Measurements from ENCODE around the gene SCLT1.

Gene SCLT1

GRCh38 chr4:128862608-128863311, 230.6 kb downstream of the SCLT1 start:
- H3K4me3 ChIP-seq (ENCODE audit: low read depth, low read length), result no peak overlapping the region
- no peak for TF ChIP-seq CTCF (conservative IDR thresholded peaks at IDR 0.05; ENCODE audit: low read depth, low read length)
- DNase-seq (ENCODE audit: low read depth), result peak; percentile 23

- DNase-seq (ENCODE audit: low read depth), result no peak
- no peak overlapping the region for H3K4me3 ChIP-seq (ENCODE audit: low read depth, low read length)
- TF ChIP-seq CTCF (conservative IDR thresholded peaks at IDR 0.05; ENCODE audit: low read depth, low read length), result no peak
Observed at GRCh38 chr4:128861856-128862518, 231.4 kb downstream of the SCLT1 start.

GRCh38 chr4:128859887-128860677, 233.3 kb downstream of the SCLT1 start:
- peak; percentile 68 for DNase-seq (ENCODE audit: low read depth)
- H3K4me3 ChIP-seq (ENCODE audit: low read depth, low read length), result no peak overlapping the region
- no peak for TF ChIP-seq CTCF (conservative IDR thresholded peaks at IDR 0.05; ENCODE audit: low read depth, low read length)

- H3K4me3 ChIP-seq (ENCODE audit: low read depth, low read length), result no peak overlapping the region
- peak; percentile 42 for DNase-seq (ENCODE audit: low read depth)
Observed at GRCh38 chr4:128858879-128859671, 234.3 kb downstream of the SCLT1 start.

GRCh38 chr4:128856246-128856645, 237.1 kb downstream of the SCLT1 start:
- no peak for TF ChIP-seq CTCF (conservative IDR thresholded peaks at IDR 0.05; ENCODE audit: low read depth, low read length)
- H3K4me3 ChIP-seq (ENCODE audit: low read depth, low read length), result no peak overlapping the region
- no peak for DNase-seq (ENCODE audit: low read depth)

More at GRCh38 chr4:128858879-128859671, 234.3 kb downstream of the SCLT1 start:
- no peak for TF ChIP-seq CTCF (conservative IDR thresholded peaks at IDR 0.05; ENCODE audit: low read depth, low read length)

GRCh38 chr4:128855621-128856020, 237.7 kb downstream of the SCLT1 start:
- DNase-seq (ENCODE audit: low read depth), result no peak
- H3K4me3 ChIP-seq (ENCODE audit: low read depth, low read length), result no peak overlapping the region
- no peak for TF ChIP-seq CTCF (conservative IDR thresholded peaks at IDR 0.05; ENCODE audit: low read depth, low read length)
